Hypothalamus (tissue), 51 donors: ENCODE data around the gene CASP8AP2.
"Not testable (repeated sequence)": the region's sequence is repeated elsewhere in the genome, so short reads cannot be mapped to it uniquely, and the experiment has no call there.

Experiments used
- DNase-seq, 51 donors: peaks; one replicate each; lab custom pipeline; 2025; lab: John Stamatoyannopoulos, UW

The CASP8AP2 gene

DNA sequence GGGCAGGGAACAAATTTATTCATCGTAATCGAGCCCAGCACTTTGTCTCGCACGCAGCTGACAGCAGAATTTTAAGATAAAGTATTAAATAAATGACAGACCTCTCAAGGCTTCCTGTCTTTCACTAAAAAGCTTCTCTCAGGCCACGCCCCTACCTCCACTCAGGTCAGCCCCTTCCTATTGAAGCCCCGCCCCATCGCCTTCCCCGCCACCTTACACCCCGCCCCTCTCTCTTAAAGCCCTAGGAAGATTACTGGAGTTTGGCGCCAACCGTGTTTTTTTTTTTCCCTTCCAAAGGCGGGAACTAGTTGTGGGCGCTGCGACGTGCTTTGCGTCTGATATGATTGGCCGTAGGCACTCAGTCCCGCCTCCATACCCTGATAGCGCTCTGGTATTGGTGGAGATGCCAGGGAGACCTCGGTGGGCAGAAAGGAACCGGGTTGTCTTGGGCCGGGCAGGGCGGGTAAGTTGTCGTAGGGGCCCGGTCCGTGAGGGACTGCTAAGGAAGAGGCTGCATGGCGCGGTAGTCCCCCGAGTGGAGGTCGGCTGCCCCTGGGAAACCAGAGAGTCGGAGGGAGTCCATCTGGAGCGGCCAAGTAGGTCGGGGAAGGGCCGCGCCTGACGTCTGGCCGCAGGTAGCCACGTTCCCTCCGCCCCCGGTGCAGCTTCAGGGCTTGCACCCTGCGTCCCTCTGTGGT, at the start of gene CASP8AP2:
CASP8AP2 (plus strand) TSS at position 409 of the 698 bp plus-strand sequence.
- DNase-seq = peak; percentile 29 to 95 (median 84)

- DNase-seq = no peak
Measured at GRCh38 chr6:89781070-89782034, 48.3 kb upstream of the CASP8AP2 start.

DNA sequence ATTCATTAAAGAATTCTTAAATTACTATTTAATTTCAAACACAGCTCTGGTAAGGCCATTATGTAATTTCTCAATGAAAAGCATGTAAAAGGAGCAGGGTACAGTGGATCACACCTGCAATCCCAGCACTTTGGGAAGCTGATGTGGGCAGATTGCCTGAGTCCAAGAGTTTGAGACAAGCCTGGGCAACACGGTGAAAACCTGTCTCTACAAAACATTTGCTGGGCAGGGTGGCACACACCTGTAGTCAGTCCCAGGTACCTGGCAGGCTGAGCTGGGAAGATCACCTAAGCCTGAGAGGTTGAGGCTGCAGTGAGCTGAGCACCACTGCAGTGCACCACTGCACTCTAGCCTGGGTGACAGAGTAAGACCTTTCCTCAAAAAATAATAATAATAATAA, 47.5 kb upstream of the CASP8AP2 start:
- DNase-seq = no peak

DNA sequence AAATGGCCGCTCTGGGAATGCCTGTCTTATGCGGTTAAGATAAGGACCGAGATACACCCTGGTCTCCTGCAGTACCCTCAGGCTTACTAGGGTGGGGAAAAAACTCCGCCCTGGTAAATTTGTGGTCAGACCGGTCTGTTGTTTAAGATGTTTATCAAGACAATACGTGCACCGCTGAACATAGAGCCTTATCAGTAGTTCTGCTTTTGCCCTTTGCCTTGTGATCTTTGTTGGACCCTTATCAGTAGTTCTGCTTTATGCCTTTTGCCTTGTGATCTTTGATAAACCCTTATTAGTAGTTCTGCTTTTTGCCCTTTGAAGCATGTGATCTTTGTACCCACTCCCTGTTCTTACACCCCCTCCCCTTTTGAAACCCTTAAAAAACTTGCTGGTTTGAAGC, 46.4 kb upstream of the CASP8AP2 start:
- DNase-seq = not testable (repeated sequence)

DNA sequence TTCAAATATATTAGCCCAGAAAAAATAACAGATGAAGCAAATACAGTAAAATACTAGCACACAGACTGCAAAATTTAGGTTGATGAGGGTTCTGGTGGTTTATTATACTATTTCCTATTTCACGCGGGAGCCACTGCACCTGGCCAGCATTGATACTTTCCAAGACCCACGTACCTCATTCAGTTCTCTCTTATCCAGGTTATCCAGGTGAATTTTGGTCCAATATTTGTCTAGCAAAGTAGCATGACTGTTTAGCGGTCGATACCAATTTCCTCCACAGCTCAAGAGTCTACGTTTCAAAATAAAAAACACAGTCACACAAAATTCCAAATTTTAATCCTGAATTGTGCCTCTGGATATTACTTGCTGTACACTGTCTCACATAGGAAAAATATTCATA, 44.8 kb upstream of the CASP8AP2 start:
- DNase-seq = no peak

DNA sequence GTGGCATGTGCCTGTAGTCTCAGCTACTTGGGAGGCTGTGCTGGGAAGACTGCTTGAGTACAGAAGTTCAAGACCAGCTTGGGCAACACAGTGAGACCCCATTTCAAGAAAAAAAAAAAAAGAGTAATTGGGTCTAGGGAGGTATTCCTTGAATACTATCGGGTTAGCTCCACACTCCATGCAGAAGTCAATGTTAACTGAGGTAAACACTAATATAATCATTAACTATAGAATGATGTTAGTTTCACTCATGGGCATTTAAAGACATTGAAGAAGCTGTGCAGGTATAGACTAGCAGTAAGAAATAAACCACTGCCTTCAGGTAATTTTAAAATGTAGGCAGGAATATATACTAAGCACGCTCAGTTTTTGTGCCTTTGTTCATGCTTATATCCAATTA, 42.7 kb upstream of the CASP8AP2 start:
- no peak for DNase-seq

DNA sequence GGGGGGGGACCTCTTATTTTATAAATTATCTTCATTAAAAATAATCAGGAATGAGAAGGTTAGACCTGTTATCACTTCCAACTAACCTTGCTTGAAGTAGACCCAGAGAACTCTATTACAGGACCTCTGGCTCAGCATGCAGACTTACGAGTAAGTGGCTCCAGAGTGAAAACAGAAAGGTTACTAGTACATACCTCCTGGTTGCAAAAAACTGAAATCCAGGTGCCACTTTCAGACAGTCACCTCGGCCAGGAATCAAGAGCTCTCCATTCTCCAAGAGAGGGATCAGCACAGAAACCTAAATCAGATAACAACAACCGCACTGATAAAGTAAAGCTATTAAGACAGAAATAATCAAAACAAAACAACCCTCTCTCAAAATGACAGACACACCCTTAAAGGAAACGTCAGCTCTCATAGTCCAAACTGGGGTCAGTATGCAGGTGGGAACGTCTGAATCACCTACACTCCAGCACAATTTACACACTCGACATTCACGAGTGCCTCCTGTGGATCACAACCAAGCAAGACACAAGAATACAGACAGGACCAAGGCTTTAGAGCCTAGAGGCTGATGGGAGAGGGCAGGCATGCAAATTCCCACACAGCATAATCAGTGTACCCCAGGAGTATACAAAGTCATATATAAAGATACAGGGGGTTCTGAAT, 41.9 kb upstream of the CASP8AP2 start:
- no peak for DNase-seq

GRCh38 chr6:89789980-89790379, 39.7 kb upstream of the CASP8AP2 start:
- DNase-seq = no peak

DNA sequence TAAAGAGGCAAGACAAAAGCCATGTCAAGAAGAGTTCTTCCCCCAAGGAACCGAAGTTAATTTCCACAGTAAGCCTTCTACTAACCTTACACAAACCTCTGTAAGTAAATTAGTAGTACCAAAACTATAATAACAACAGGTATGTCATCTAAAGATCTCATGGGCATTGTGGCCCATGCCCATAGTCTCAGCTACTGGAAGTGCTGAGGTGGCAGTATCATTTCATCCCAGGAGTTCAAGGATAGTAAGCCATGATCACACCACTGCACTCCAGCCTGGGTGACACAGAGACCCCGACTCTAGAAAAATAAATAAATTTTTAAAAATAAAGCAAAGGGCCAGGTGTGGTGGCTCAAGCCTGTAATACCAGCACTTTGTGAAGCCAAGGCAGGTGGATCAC, 39.3 kb upstream of the CASP8AP2 start:
- no peak for DNase-seq

DNA sequence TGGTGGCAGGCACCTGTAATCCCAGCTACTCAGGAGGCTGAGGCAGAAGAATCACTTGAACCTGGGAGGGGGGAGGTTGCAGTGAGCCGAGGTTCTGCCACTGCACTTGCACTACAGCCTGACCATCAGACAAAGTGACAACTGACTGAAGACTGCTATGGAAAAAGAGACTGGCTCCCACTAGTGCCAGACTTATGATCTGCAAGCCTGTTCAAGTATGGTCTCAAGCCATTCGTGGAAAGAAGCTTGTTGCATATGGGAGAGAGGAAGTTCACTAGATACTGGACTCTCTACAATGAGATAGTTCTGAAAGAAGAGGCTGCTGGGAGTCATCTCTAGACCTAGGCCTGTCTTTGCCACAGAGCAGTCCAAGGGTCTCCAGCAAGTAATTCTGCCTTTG, 36.8 kb upstream of the CASP8AP2 start:
- DNase-seq = peak in 1 of 51 donors; percentile 3

GRCh38 chr6:89793586-89793985, 36.1 kb upstream of the CASP8AP2 start:
- no peak for DNase-seq

DNA sequence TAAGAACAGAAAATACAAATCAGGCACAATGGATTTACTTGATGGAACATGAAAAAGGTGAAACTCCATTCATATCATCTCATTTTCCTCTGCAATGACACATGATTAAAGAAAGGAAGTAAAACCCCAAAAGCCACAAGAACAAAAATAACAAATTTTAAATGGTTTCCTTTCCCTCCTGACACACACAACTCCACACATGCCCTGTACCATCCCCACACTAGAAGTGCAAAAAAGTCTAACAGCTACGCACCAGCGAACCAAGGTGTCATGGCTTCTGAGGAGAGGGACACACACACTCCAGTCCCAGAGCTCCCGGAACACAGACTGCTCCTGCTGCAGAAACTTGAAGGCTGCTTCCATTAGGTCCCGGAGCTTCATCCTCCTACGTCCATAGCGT, 35.4 kb upstream of the CASP8AP2 start:
- no peak for DNase-seq

DNA sequence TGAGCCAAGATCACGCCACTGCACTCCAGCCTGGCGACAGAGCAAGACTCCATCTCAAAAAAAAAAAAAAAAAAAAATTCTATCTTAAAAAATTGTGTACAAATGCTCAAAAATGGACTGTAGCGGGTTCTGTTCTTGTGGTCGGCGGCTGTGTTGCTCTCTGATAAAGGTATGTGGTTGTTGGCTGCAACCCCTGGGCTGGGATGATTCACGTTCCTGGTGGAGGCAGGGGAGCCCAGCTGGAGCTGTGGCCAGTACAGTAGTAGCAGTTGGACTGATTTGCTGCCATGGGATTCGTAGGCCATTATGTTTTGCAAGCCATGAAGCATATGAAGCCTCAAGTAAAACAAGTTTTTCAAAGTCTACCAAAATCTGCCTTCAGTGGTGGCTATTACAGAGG, 32.4 kb upstream of the CASP8AP2 start:
- no peak for DNase-seq

DNA sequence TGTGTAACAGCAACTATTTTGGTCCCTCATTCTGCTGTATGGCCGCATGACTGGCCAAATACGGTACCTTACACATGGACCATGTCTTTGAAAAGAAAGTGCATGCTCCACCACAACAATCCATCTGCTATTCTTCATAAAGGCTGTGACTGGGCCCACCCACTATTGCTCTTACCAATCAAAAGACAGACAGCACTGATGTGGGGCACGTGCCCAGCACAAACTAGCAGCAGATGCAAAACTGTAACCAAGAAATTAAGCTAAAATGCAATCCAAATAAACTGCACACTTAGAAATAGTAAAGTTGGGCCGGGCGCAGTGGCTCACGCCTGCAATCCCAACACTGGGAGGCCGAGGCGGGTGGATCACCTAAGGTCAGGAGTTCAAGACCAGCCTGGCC, 30.6 kb upstream of the CASP8AP2 start:
- no peak for DNase-seq

GRCh38 chr6:89799756-89800155, 29.9 kb upstream of the CASP8AP2 start:
- DNase-seq = no peak

- DNase-seq = no peak
Measured at GRCh38 chr6:89803271-89803670, 26.4 kb upstream of the CASP8AP2 start.

DNA sequence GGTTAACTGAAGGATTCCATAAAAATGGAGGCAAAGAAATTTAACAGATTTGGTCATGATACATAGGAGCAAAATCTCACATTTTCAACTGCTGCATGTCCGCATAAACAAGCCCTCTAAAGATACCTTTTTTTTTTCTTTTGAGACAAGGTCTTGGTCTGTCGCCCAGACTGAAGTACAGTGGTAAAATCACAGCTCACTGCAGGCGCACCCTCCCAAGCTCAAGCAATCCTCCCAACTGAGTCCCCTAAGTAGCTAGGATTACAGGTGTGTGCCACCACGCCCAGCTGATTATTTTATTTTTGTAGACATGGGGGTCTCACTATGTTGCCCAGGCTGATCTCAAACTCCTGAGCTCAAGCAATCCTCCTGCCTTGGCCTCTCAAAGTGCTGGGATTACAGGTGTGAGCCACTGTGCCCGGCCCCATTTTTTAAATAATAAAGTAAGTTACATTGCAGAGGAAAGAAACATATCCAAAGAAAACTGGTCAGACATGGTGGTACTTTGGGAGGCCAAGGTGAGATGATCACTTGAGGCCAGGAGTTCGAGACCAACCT, 23.8 kb upstream of the CASP8AP2 start:
- DNase-seq = no peak

DNA sequence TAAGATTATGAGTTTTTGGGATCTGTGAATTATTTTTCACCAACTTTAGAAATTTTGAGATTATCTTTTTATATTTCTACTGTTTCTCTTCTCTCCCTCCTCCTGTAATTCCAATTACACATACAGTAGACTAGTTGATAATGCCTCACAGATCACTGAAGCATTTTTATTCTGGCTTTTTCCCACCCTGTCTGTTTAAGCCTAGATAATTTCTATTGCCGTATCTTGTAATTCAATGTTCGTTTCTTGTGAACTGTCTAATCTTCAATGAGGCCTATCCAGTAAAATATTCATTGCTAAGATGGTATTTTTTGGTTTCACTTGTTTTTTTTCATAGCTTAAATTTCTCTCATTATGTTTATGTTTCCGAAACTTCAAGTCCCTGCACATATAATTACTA, 22.1 kb upstream of the CASP8AP2 start:
- DNase-seq = no peak

GRCh38 chr6:89813422-89813821, 16.3 kb upstream of the CASP8AP2 start:
- not testable (repeated sequence) for DNase-seq

- no peak for DNase-seq
Measured at GRCh38 chr6:89817481-89817880, 12.2 kb upstream of the CASP8AP2 start.

- DNase-seq = peak in 11 of 51 donors; percentile 8 to 55 (median 44)
Measured at GRCh38 chr6:89818977-89819335, 10.7 kb upstream of the CASP8AP2 start.
